HG03108 (cell line): ENCODE results near the gene TMEM41B.
"Not testable (repeated sequence)": the region's sequence is repeated elsewhere in the genome, so short reads cannot be mapped to it uniquely, and the experiment has no call there.

Source experiments
- ATAC-seq: cut with Tn5 transposase; IDR thresholded peaks from one replicate; pipeline ENCODE4 v1.9.1; 2021; ENCODE audit warnings: moderate library complexity; ENCODE audit not compliant: unreplicated experiment

Gene TMEM41B

DNA sequence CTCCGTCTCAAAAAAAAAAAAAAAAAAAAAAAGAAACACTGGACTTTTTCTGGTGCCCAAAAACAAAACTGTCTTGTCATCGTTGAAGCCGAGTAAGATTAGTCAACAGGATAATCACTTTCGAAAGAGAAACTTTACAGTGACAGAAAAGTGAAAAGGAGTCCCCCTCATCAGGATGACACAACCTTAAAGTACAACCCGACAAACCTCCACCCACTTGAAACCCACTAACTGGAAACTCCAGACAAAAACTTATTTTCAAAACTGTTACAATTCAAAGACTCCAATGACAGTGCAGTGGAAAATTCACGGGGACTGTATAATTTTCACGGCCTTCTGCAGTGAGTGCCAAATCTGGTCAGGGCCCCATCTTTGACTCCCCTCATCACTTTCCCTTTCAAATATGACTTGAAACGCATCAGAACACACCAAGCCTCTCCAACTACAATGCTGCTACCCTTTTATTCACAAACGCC, 50.5 kb downstream of the TMEM41B start:
- ATAC-seq = peak; percentile 68

DNA sequence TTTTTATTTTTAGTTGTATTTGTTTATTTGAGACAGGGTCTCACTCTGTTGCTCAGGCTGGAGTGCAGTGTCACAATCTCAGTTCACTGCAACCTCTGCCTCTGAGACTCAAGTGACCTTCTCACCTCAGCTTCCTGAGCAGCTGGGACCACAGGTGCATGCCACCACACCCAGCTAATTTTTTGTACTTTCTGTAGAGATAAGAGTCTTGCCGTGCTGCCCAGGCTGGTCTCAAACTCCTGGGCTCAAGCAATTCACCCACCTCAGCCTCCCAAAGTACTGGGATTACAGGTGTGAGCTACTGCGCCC, 53.6 kb downstream of the TMEM41B start:
- ATAC-seq = not testable (repeated sequence)

DNA sequence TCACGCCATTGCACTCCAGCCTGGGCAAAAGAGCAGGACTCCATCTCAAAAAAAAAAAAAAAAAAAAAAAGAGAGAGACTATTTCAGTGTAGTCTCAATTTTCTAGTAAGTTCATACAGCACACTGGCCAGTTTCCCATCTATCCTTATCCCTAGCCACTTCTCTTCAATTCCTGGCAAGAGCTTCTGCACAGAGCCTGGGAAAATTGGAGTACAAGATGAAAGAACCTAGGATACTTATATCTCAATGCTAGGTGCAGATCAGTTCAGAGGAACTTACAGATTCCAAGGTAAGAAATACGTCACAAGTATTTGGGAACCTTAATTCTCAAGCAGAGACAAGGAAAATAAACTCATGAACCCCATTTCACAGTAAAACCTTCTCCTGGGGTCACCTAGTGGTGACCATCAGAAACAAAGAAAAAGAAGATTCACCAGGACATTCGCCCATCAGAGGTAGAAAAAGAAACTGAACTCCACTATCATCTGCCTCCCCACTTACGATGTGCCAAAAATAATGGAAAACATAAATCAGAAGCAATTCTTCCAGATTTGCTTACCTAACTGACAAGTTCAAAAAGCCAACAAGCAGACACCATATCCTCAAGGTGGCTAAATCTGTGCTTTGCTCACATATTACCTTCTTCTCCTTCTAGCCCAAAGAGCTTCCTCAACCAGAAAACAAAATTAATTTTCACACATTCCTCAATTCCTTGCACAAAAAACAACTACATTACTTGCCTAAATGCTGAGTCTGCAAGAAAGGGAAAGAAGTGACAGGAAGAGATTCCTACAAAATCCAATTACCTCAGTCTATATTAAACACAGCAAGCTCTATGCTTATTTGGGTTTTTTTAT, 54.2 kb downstream of the TMEM41B start:
- no peak for ATAC-seq

DNA sequence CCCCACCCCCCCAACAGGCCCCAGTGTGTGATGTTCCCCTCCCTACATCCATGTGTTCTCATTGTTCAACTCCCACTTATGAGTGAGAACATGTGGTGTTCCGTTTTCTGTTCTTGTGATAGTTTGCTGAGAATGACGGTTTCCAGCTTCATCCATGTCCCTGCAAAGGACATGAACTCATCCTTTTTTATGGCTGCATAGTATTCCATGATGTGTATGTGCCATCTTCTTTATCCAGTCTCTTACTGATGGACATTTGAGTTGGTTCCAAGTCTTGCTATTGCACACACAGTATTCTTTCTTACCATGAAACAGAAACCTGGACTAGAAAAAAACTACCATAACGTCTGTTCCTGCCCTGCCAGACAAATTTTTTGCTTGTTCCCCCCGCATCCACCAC, 56.1 kb downstream of the TMEM41B start:
- ATAC-seq = not testable (repeated sequence)

DNA sequence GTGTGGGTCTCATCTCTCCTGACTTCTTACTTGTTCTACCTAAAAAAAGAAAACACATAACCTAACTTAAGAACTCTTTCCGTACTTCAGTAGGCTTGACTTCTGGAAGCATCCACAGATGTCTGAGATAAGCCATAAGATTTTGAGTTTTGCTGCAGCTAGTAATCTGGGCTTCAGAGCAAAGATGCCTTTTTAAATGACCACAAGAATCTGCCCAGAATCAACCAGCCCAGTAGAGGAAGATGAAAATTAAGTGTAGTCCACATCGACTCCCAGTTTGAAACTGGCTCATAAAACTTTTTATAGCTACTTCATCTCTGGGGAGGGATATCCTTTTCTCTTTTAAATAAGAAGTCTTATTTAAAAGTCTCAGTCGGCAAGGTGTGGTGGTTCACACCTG, 60.0 kb downstream of the TMEM41B start:
- ATAC-seq = no peak

DNA sequence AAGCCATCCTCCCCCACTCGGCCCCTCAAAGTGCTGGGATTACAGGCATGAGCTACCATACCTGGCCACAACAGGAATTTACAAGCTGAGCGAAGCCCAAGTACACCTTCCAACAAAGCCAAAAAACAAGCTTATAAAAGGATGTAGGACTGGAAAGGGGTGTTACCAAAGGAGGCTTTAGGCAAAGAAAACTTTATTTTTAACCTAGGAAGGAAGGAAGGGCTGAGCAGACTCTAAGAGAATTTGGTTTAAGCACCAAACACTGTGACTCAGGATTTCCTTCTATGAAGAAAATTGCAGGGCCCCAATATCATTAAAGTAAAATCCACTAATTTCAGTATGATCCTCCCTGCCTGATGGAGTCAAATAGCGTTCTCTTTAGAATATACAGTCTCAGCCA, 61.3 kb downstream of the TMEM41B start:
- ATAC-seq = no peak

DNA sequence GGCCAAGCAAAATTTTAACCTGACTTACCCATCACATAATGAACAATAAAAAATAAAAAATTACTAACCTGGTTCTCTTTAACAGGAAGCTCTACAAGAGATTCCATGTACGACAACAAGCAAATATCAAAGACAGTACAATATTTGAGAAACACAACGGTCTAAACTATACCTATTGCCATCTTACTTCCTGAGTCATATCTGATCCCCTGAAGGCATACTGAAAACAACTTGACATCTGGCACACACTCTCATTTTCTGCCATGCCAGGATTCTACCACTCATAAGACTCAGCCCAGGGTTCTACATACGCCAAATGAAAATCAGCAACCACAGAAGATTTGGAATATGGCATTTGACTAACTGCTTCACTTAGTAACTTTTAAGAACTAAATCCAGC, 63.1 kb downstream of the TMEM41B start:
- no peak for ATAC-seq

DNA sequence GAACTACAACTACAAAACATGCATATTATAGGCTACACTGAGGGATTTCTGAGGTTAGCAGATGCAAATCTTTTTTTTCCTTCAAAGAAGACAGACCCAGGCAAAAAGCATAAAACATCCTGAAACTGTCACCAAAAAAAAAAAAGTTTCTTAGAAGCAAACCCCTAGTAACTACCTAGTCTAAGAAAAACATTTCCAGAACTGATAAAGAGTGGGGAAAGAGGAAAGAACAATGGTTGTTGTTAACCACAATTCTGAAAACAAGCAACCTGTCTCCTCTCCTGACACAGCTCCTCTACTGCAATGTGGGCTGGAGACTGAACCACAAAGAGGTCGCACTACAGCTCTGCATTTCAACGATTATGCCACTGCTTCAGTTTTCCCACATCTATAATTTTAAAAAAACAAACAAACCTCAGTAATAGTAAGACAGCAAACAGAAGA, 64.2 kb downstream of the TMEM41B start:
- peak; percentile 50 for ATAC-seq

DNA sequence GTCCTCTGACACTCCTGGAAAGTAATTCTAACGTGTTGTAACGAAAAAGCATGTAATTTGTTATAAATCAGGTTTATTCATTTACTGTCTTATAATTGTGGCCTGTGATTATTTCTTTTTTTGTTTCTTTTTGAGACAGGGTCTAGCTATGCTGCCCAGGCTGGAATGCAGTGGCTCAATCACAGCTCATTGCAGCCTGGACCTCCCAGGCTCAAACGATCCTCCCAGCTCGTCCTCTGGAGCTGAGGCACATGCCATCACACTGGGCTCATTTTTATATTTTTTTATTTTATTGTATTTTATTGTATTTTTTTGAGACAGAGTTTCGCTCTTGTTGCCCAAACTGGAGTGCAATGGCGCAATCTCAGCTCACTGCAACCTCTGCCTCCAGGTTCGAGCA, 65.1 kb downstream of the TMEM41B start:
- ATAC-seq = no peak

DNA sequence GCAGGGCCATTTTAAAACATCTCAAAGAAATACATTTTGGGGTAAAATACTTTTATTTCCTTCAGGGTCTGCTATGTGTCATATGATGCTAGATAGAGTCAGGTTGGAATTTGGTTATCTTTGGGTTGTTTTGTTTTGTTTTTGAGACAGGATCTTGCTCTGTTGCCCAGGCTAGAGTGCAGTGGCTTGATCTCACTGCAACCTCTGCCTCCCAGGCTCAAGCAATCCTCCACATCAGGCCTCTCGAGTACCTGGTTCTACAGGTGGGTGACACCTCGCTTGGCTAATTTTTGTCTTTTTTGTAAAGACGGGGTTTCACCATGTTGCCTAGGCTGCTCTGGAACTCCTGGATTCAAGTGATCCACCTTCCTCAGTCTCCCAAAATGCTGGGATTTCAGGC, 66.5 kb downstream of the TMEM41B start:
- no peak for ATAC-seq

DNA sequence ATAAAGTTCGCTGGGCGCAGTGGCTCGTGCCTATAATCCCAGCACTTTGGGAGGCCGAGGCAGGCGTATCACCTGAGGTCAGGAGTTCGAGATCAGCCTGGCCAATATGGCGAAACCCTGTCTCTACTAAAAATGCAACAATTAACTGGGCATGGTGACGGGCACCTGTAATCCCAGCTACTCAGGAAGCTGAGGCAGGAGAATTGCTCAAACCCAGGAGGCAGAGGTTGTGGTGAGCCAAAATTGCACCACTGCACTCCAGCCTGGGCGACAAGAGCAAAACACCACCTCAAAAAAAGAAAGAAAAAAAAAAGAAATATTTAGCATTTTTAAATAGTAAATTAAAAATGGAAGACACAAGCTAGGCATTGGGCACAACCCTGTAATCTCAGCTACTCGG, 78.2 kb downstream of the TMEM41B start:
- ATAC-seq = not testable (repeated sequence)

DNA sequence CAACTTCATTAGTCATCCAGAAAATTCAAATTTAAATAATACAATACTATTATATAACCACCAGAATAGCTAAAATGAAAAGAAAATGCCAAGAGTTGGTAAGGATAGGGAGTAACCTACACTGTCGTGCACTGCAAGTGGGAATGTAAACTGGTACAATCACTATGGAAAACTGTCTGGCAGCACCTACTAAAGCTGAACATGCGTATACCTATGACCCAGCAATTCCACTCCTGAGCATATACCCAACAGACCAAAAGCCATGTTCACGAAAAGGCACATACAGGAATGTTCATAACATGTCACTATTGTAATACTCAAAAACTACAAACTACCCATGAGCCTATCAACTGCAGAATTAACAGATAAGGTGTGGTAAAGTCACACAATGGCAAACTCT, 81.9 kb downstream of the TMEM41B start:
- no peak for ATAC-seq

DNA sequence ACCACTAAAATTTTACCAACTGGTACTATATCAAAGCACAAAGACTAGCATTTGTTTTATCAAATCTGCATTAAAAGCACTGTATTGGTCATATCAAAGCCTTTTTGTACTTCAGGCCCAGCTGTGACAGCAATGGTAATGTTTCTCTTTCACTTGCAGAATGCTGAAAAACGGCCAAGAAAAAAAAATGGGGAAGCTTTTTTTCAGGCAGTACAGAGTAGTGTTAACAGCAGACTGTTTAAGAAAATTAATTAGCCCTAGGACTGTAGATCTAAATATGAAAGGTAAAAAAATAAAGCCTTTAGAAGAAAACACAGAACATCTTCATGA, 82.6 kb downstream of the TMEM41B start:
- ATAC-seq = no peak
